NCI-H2227 (cell line): ENCODE data around the gene SLC4A1.
"Not testable (repeated sequence)": the region's sequence is repeated elsewhere in the genome, so short reads cannot be mapped to it uniquely, and the experiment has no call there.

Experiments
- DNase-seq: peaks from one replicate; lab custom pipeline; 2025; ENCODE audit not compliant: unreplicated experiment; lab: John Stamatoyannopoulos, UW

The SLC4A1 gene

GRCh38 chr17:44257815-44258760, 9.8 kb downstream of the SLC4A1 start:
- no peak for DNase-seq

GRCh38 chr17:44256671-44257070, 11.3 kb downstream of the SLC4A1 start:
- DNase-seq, result no peak

- no peak for DNase-seq
Measured at GRCh38 chr17:44255915-44256314, 12.0 kb downstream of the SLC4A1 start.

- no peak for DNase-seq
Measured at GRCh38 chr17:44254361-44255095, 13.4 kb downstream of the SLC4A1 start.

- DNase-seq, result no peak
Measured at GRCh38 chr17:44253006-44253405, 14.9 kb downstream of the SLC4A1 start.

- no peak for DNase-seq
Measured at GRCh38 chr17:44251062-44251461, 16.9 kb downstream of the SLC4A1 start.

- no peak for DNase-seq
Measured at GRCh38 chr17:44249501-44250246, 18.3 kb downstream of the SLC4A1 start.

- DNase-seq, result no peak
Measured at GRCh38 chr17:44247876-44248736, 19.8 kb downstream of the SLC4A1 start.

- DNase-seq, result no peak
Measured at GRCh38 chr17:44247440-44247841, 20.5 kb downstream of the SLC4A1 start.

- DNase-seq, result no peak
Measured at GRCh38 chr17:44241106-44241624, 26.8 kb downstream of the SLC4A1 start.

GRCh38 chr17:44237886-44238285, 30.0 kb downstream of the SLC4A1 start:
- DNase-seq, result not testable (repeated sequence)

- no peak for DNase-seq
Measured at GRCh38 chr17:44236444-44236991, 31.4 kb downstream of the SLC4A1 start.

- no peak for DNase-seq
Measured at GRCh38 chr17:44235583-44235936, 32.4 kb downstream of the SLC4A1 start.

- no peak for DNase-seq
Measured at GRCh38 chr17:44233582-44233981, 34.4 kb downstream of the SLC4A1 start.

- DNase-seq, result no peak
Measured at GRCh38 chr17:44232061-44232460, 35.9 kb downstream of the SLC4A1 start.

GRCh38 chr17:44230140-44230539, 37.8 kb downstream of the SLC4A1 start:
- no peak for DNase-seq

GRCh38 chr17:44229090-44229489, 38.8 kb downstream of the SLC4A1 start:
- DNase-seq, result no peak

GRCh38 chr17:44223541-44224071, 44.3 kb downstream of the SLC4A1 start:
- DNase-seq, result no peak

GRCh38 chr17:44222112-44222869, 45.6 kb downstream of the SLC4A1 start:
- peak; percentile 88 for DNase-seq
